GM12878 (cell line): ENCODE data around the gene MYH9. TPM values are rescaled to one million over a fixed set of nuclear protein-coding genes. Genes with fewer than 3 reads are reported as not detected.
A peak's percentile ranks its signal among the peaks of the same experiment; 100 is the strongest.

Experiments
- ASH2L ChIP-seq: fragments of 300-600, 200-600 bp; sonication (generic); IDR thresholded peaks from 2 replicates; pipeline ENCODE4 v1.6.1; 2017; ENCODE audit warnings: low read depth, mild to moderate bottlenecking, borderline replicate concordance
- ATF2 ChIP-seq: IDR thresholded peaks from 2 replicates; pipeline ENCODE4 v1.6.1; 2012; ENCODE audit warnings: low read length, inconsistent platforms
- ATF3 ChIP-seq: IDR thresholded peaks from 2 replicates; pipeline ENCODE4 v1.6.1; 2011; ENCODE audit warnings: low read depth, mild to moderate bottlenecking, low read length, moderate library complexity, borderline replicate concordance; ENCODE audit errors: extremely low read depth
- CBFB ChIP-seq: IDR thresholded peaks from 2 replicates; pipeline ENCODE4 v1.6.1; 2016; ENCODE audit warnings: antibody characterized with exemption, low read depth
- CEBPZ ChIP-seq: fragments of 150-350 bp; IDR thresholded peaks from 2 replicates; pipeline ENCODE4 v1.6.1; 2016; ENCODE audit warnings: low read depth, low read length
- CREM ChIP-seq: IDR thresholded peaks from 2 replicates; pipeline ENCODE4 v1.6.1; 2014; ENCODE audit warnings: antibody characterized with exemption, low read depth
- EED ChIP-seq: sonication (generic); IDR thresholded peaks from 2 replicates; pipeline ENCODE4 v1.6.1; 2016; ENCODE audit warnings: antibody characterized with exemption, low read depth
- ELK1 ChIP-seq: IDR thresholded peaks from 2 replicates; pipeline ENCODE4 v1.6.1; 2012; ENCODE audit warnings: low read depth, low read length, improper control_type of control experiment
- EZH2 ChIP-seq: IDR thresholded peaks from 2 replicates; pipeline ENCODE4 v1.6.1; 2012; ENCODE audit warnings: low read depth, mild to moderate bottlenecking, control low read depth, inconsistent platforms, low read length, borderline replicate concordance; ENCODE audit not compliant: control insufficient read depth
- FOXM1 ChIP-seq: IDR thresholded peaks from 2 replicates; pipeline ENCODE4 v1.6.1; 2012; ENCODE audit warnings: low read depth, mild to moderate bottlenecking, inconsistent platforms, low read length, moderate library complexity
- HDGF ChIP-seq: fragments of 450-650 bp; IDR thresholded peaks from 2 replicates; pipeline ENCODE4 v1.6.1; 2016; ENCODE audit warnings: antibody characterized with exemption
- KDM1A ChIP-seq: fragments of 200-600 bp; sonication (generic); IDR thresholded peaks from 2 replicates; pipeline ENCODE4 v1.6.1; 2016; ENCODE audit warnings: borderline replicate concordance
- KLF5 ChIP-seq: fragments of 450-650 bp; IDR thresholded peaks from 2 replicates; pipeline ENCODE4 v1.6.1; 2014; ENCODE audit warnings: mild to moderate bottlenecking; ENCODE audit not compliant: partially characterized antibody
- MTA3 ChIP-seq: IDR thresholded peaks from 2 replicates; pipeline ENCODE4 v1.6.1; 2012; ENCODE audit warnings: low read length, inconsistent platforms, borderline replicate concordance
- NFXL1 ChIP-seq: fragments of 450-650 bp; IDR thresholded peaks from 2 replicates; pipeline ENCODE4 v1.6.1; 2017; ENCODE audit warnings: antibody characterized with exemption, mild to moderate bottlenecking, borderline replicate concordance
- POLR2AphosphoS5 ChIP-seq: IDR thresholded peaks from 2 replicates; pipeline ENCODE4 v1.6.1; 2011; ENCODE audit warnings: mild to moderate bottlenecking, low read length, inconsistent platforms
- RBBP5 ChIP-seq: fragments of 200-600 bp; sonication (generic); conservative IDR thresholded peaks from 2 replicates; pipeline ENCODE4 v1.6.1; 2016
- RUNX3 ChIP-seq: IDR thresholded peaks from 2 replicates; pipeline ENCODE4 v1.6.1; 2012; ENCODE audit warnings: low read length, inconsistent platforms
- SIX5 ChIP-seq: IDR thresholded peaks from 2 replicates; pipeline ENCODE4 v1.6.1; 2011; ENCODE audit warnings: mild to moderate bottlenecking, low read depth, low read length, moderate library complexity; ENCODE audit not compliant: severe bottlenecking
- SMAD5 ChIP-seq: IDR thresholded peaks from 2 replicates; pipeline ENCODE4 v1.6.1; 2016; ENCODE audit warnings: antibody characterized with exemption, low read depth
- SMARCA5 ChIP-seq: fragments of 450-650 bp; IDR thresholded peaks from 2 replicates; pipeline ENCODE4 v1.6.1; 2017; ENCODE audit warnings: mild to moderate bottlenecking
- SMC3 ChIP-seq: IDR thresholded peaks from 2 replicates; pipeline ENCODE4 v1.6.1; 2011; ENCODE audit warnings: low read length, improper control_type of control experiment, borderline replicate concordance
- USF2 ChIP-seq: IDR thresholded peaks from 2 replicates; pipeline ENCODE4 v1.6.1; 2011; ENCODE audit warnings: low read depth, low read length, improper control_type of control experiment, borderline replicate concordance
- ZNF217 ChIP-seq: fragments of 450-650 bp; IDR thresholded peaks from 2 replicates; pipeline ENCODE4 v1.6.1; 2017; ENCODE audit warnings: antibody characterized with exemption, mild to moderate bottlenecking
- ZNF24 ChIP-seq: fragments of 450-650 bp; IDR thresholded peaks from 2 replicates; pipeline ENCODE4 v1.6.1; 2017; ENCODE audit warnings: antibody characterized with exemption, mild to moderate bottlenecking
- ZNF622 ChIP-seq: fragments of 450-650 bp; IDR thresholded peaks from 2 replicates; pipeline ENCODE4 v1.6.1; 2017; ENCODE audit warnings: mild to moderate bottlenecking, inconsistent platforms
- polyA plus RNA-seq, 11 experiments: library from polyadenylated mRNA; depleted of rRNA in 4 of 11; unstranded in 6 of 11; stranded (reverse) in 5 of 11; fragments of >200 nt; fragmentation: Nextera tagmentation in 4 of 11; fragmentation: Illumina TruSeq in 1 of 11; extraction: Ambion mirVana in 4 of 11; extraction: Trizol in 1 of 11; gene quantifications; 1 replicate in 1 of 11; 2 replicates in 10 of 11; pipeline versions ENCODE4 v1.2.1 to v1.2.3, GENCODE V29; 2011 to 2016; ENCODE audit warnings: inconsistent platforms in 2 of 11, missing spikeins in 2 of 11, low read depth in 1 of 11
- total RNA-seq, 4 experiments: library from RNA; depleted of rRNA in 3 of 4; stranded (reverse); fragments of >200 nt in 3 of 4; fragmentation: Illumina TruSeq in 1 of 4; extraction: Trizol in 1 of 4; gene quantifications; 2 replicates each; pipeline versions ENCODE4 v1.2.1 to v1.2.3, GENCODE V29; 2013 to 2021

MYH9 gene
- total and polyA plus RNA-seq, 10 of the 15 experiments (the other 5 are each of a cell fraction or from before 2014, with no cell fraction given) = 5.1 to 525 (median 145) TPM

GRCh38 chr22:36386900-36387708, 663 bp downstream of the MYH9 start (continued):
- no peak for TF ChIP-seq CEBPZ
- no peak for TF ChIP-seq ASH2L
- no peak for TF ChIP-seq RBBP5
- TF ChIP-seq ATF3 = no peak
- TF ChIP-seq EED = no peak; the same call in 1 of the 2 replicates
- TF ChIP-seq KDM1A = no peak
- TF ChIP-seq CBFB = no peak
- TF ChIP-seq SMAD5 = no peak
- TF ChIP-seq SMC3 = no peak
- no peak for TF ChIP-seq EZH2
- TF ChIP-seq FOXM1 = no peak
- no peak for TF ChIP-seq ZNF622
- TF ChIP-seq USF2 = no peak
- TF ChIP-seq RUNX3 = no peak
- TF ChIP-seq HDGF = no peak
- no peak for TF ChIP-seq ZNF24
- TF ChIP-seq KLF5 = no peak
- TF ChIP-seq ATF2 = no peak
- peak; percentile 36 for TF ChIP-seq ZNF217
- no peak for TF ChIP-seq SIX5
- no peak for TF ChIP-seq ELK1
- no peak for TF ChIP-seq MTA3
- no peak for TF ChIP-seq SMARCA5
- peak; percentile 36 for TF ChIP-seq POLR2AphosphoS5
- TF ChIP-seq NFXL1 = no peak
- TF ChIP-seq CREM = no peak
